Caco-2 (cell line): ENCODE data around the gene NKX1-2. TPM values are rescaled to one million over a fixed set of nuclear protein-coding genes. Genes with fewer than 3 reads are reported as not detected.

Experiments used
- Bru-seq: library from RNA; stranded (reverse); fragments of 400-500 nt; gene quantifications from one replicate; lab custom pipeline; 2021; lab: Mats Ljungman, UMichigan
- BruChase-seq, 2 experiments: library from RNA; stranded (reverse); fragments of 400-500 nt; gene quantifications; one replicate each; lab custom pipeline; 2021; lab: Mats Ljungman, UMichigan
- BruUV-seq: library from RNA; stranded (reverse); fragments of 400-500 nt; replicated peaks from 2 replicates; lab custom pipeline; 2021; lab: Mats Ljungman, UMichigan
- CTCF ChIA-PET: fragments of 300-600 bp; sonication (Branson Sonifier 250); formaldehyde crosslinking; loops from one replicate; lab custom pipeline; 2022; ENCODE audit warnings: antibody characterized with exemption; lab: Charles Lee
- POLR2A ChIA-PET: fragments of 300-600 bp; sonication (Branson Sonifier 250); formaldehyde crosslinking; loops from one replicate; lab custom pipeline; 2022; ENCODE audit warnings: antibody characterized with exemption; lab: Charles Lee
- DNase-seq, 2 experiments: peaks; one replicate each; pipeline versions ENCODE4 v3.0.0 to v3.0.0-alpha.2; 2020 to 2022
- H3K27me3 ChIP-seq: replicated peaks from 2 replicates; pipeline ENCODE4 v1.6.0; 2011; ENCODE audit warnings: low read length; ENCODE audit not compliant: control insufficient read depth, insufficient read depth
- H3K36me3 ChIP-seq: 2 replicates; pipeline ENCODE4 v1.5.1; 2011; ENCODE audit warnings: low read length; ENCODE audit not compliant: control insufficient read depth, insufficient read depth
- H3K4me1 ChIP-seq: fragments of 250-450 bp; sonication (Bioruptor Pico); 2 replicates; pipeline ENCODE4 v1.5.1; 2020; ENCODE audit warnings: mild to moderate bottlenecking
- H3K4me3 ChIP-seq: 2 replicates; pipeline ENCODE4 v1.5.1; 2011; ENCODE audit warnings: low read depth, mild to moderate bottlenecking, control low read depth, low read length
- H3K9me3 ChIP-seq: fragments of 250-450 bp; sonication (Bioruptor Pico); 2 replicates; pipeline ENCODE4 v1.5.1; 2020; ENCODE audit warnings: mild to moderate bottlenecking, moderate library complexity
- H3K27ac Mint-ChIP-seq: one replicate; pipeline ENCODE4 v1.8.0; 2022; ENCODE audit warnings: mixed read lengths; ENCODE audit not compliant: unreplicated experiment
- H3K27me3 Mint-ChIP-seq: one replicate; pipeline ENCODE4 v1.8.0; 2022; ENCODE audit warnings: mixed read lengths; ENCODE audit not compliant: insufficient read depth, unreplicated experiment
- H3K36me3 Mint-ChIP-seq: one replicate; pipeline ENCODE4 v1.8.0; 2022; ENCODE audit warnings: mild to moderate bottlenecking, mixed read lengths; ENCODE audit not compliant: insufficient read depth, unreplicated experiment
- H3K4me1 Mint-ChIP-seq: one replicate; pipeline ENCODE4 v1.8.0; 2022; ENCODE audit warnings: low read depth, mixed read lengths; ENCODE audit not compliant: unreplicated experiment
- H3K4me3 Mint-ChIP-seq: one replicate; pipeline ENCODE4 v1.8.0; 2022; ENCODE audit warnings: mild to moderate bottlenecking, moderate library complexity, mixed read lengths; ENCODE audit not compliant: unreplicated experiment
- H3K9me3 Mint-ChIP-seq: one replicate; pipeline ENCODE4 v1.8.0; 2022; ENCODE audit warnings: mixed read lengths; ENCODE audit not compliant: unreplicated experiment
- intact Hi-C: fragments of 100-400 bp; cut with micrococcal nuclease; formaldehyde crosslinking; loops from one replicate; pipeline ENCODE4 v1.10.0; 2022; ENCODE audit not compliant: unreplicated experiment
- long read RNA-seq: library from polyadenylated mRNA; stranded (forward); transcript quantifications from one replicate; pipeline ENCODE4 v2.0.0, GENCODE V29; 2022
- total RNA-seq: library from RNA; stranded (reverse); gene quantifications from 2 replicates; pipeline ENCODE4 v1.2.3, GENCODE V29; 2022
- TF ChIP-seq, protein P1 (sequence below), 2 experiments: fragments of 200-600 bp in 1 of 2; IDR thresholded peaks; 1 replicate in 1 of 2; 2 replicates in 1 of 2; pipeline versions ENCODE4 v1.5.1 to v1.8.0; 2011 to 2022; ENCODE audit warnings: antibody characterized with exemption in 1 of 2, control low read depth in 1 of 2, inconsistent platforms in 1 of 2, low read depth in 1 of 2, low read length in 1 of 2, mild to moderate bottlenecking in 1 of 2, moderate library complexity in 1 of 2; ENCODE audit not compliant: insufficient read depth in 1 of 2, severe bottlenecking in 1 of 2, unreplicated experiment in 1 of 2

NKX1-2 gene
- total RNA-seq (2.0 and 2.8 TPM in 2 replicates), Bru-seq, nascent RNA (percentile 37 among the genes with signal in this experiment), BruChase-seq, experiment 1, labeled RNA remaining after a 2-hour chase (percentile 52 among the genes with signal in this experiment), BruChase-seq, experiment 2, labeled RNA remaining after a 6-hour chase (percentile 54 among the genes with signal in this experiment)
- long read RNA-seq, partial matches to known transcripts = 0 of 2 reads
- long read RNA-seq, other reads (novel, unspliced or antisense) = 1 of 2 reads

DNA sequence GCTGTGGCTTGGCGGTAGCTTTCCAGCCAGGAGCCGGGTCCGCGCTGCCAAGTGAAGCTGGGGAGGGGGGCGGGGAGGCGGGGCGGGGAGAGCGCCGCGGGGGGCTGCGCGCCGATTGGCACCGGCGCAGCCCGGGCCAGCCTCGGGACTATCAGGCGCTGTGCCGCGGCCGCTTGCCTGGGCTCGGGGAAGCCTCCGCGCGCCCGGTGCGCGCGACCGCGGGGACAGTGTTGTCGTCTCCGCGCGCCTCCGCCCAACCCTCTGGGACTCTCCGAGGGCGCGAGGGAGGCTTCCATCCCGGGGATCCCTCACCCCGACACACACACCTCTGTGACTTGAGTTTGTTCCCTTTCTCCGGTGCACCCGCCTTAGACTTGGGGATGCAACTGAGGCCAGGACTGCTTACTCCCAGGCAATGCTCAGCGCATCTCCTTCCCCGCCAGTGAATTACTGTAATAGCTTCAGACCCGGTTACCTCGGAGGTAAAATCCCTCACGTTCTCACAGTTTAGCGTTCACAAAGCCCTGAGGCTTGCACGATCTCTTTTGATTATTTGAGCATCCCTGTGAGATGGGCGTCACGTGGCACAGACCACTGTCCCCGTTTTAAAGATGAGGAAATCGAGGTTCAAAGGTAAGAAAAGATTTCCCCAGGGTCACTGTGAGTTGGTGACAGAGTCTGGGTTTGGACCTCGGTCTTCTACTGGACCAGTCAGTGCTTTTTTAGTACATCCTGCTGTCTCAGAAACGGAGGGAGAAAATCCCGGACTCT, at the start of gene NKX1-2:
TSS of gene NKX1-2 (minus strand) at position 24 of the 771 bp plus-strand sequence. CDS start 92 bp downstream, outside the sequence.
- DNase-seq = peak in 1 of 2 experiments; percentile 36
- intact Hi-C loops = no loop called here
- Mint-ChIP-seq H3K27ac (no peak within 1 kb of the TSS), H3K27me3 (peaks cover 19% of the 10 kb centered on the region), H3K9me3 (no peaks in the 10 kb centered on the region), H3K36me3 (no peaks in the 10 kb centered on the region), H3K4me1 (no peaks in the 10 kb centered on the region), H3K4me3 (peak within 1 kb of the TSS; percentile 75)
- BruUV-seq = no TSS peak
- CTCF ChIA-PET = interaction anchor here (1.4 kb wide), 1 partner anchor 32 kb away, joined by 3 read pairs; the partner anchor contains the start of gene OAT
- TF ChIP-seq, protein P1, sequence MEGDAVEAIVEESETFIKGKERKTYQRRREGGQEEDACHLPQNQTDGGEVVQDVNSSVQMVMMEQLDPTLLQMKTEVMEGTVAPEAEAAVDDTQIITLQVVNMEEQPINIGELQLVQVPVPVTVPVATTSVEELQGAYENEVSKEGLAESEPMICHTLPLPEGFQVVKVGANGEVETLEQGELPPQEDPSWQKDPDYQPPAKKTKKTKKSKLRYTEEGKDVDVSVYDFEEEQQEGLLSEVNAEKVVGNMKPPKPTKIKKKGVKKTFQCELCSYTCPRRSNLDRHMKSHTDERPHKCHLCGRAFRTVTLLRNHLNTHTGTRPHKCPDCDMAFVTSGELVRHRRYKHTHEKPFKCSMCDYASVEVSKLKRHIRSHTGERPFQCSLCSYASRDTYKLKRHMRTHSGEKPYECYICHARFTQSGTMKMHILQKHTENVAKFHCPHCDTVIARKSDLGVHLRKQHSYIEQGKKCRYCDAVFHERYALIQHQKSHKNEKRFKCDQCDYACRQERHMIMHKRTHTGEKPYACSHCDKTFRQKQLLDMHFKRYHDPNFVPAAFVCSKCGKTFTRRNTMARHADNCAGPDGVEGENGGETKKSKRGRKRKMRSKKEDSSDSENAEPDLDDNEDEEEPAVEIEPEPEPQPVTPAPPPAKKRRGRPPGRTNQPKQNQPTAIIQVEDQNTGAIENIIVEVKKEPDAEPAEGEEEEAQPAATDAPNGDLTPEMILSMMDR (IDR thresholded peaks at IDR 0.05; ENCODE audit: insufficient read depth in 1 of 2, low read depth in 1 of 2, low read length in 1 of 2, severe bottlenecking in 1 of 2, unreplicated experiment in 1 of 2) = no peak
- H3K9me3 ChIP-seq = no peaks in the 10 kb centered on the region
- peaks cover 17% of the 10 kb centered on the region for H3K4me1 ChIP-seq
- POLR2A ChIA-PET = no interaction called here
- H3K36me3 ChIP-seq = no peaks in the 10 kb centered on the region
- peaks cover 2% of the 10 kb centered on the region for H3K27me3 ChIP-seq
- peak within 1 kb of the TSS; percentile 41 for H3K4me3 ChIP-seq

DNA sequence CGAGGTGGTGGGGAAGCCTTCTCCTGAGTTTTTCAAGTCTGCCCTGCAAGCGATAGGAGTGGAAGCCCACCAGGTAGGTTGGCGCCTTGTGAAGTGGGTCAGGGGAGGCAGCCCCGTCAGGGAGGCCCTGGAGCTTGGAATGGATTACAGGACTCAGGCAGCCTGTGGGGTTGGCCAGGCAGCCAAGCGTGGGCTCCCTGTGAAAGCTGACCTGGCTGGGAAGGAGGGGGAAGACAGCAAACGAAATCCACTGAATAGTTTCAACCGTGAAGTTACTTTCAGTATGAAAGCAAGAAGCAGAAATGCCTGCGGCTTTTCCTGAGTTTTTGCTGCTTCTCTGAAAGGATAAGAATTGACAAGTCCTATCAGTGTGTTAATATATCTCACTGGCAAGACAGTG, 48.2 kb upstream of the NKX1-2 start:
- H3K36me3 ChIP-seq = no peaks in the 10 kb centered on the region
- Mint-ChIP-seq H3K4me1 (no peaks in the 10 kb centered on the region), H3K27me3 (no peaks in the 10 kb centered on the region), H3K36me3 (no peaks in the 10 kb centered on the region), H3K27ac (no peak overlapping the region), H3K4me3 (no peak overlapping the region), H3K9me3 (no peaks in the 10 kb centered on the region)
- TF ChIP-seq, protein P1 (IDR thresholded peaks at IDR 0.05; ENCODE audit: insufficient read depth in 1 of 2, low read depth in 1 of 2, low read length in 1 of 2, severe bottlenecking in 1 of 2, unreplicated experiment in 1 of 2) = no peak
- peaks cover 3% of the 10 kb centered on the region; the same call in 1 of the 2 replicates for H3K4me1 ChIP-seq
- ChIA-PET CTCF (no interaction called here), POLR2A (no interaction called here)
- intact Hi-C loops = no loop called here
- no peaks in the 10 kb centered on the region for H3K27me3 ChIP-seq
- no peak for DNase-seq
- H3K4me3 ChIP-seq = no peak overlapping the region
- peaks cover 4% of the 10 kb centered on the region; the same call in 1 of the 2 replicates for H3K9me3 ChIP-seq
- no TSS peak for BruUV-seq

DNA sequence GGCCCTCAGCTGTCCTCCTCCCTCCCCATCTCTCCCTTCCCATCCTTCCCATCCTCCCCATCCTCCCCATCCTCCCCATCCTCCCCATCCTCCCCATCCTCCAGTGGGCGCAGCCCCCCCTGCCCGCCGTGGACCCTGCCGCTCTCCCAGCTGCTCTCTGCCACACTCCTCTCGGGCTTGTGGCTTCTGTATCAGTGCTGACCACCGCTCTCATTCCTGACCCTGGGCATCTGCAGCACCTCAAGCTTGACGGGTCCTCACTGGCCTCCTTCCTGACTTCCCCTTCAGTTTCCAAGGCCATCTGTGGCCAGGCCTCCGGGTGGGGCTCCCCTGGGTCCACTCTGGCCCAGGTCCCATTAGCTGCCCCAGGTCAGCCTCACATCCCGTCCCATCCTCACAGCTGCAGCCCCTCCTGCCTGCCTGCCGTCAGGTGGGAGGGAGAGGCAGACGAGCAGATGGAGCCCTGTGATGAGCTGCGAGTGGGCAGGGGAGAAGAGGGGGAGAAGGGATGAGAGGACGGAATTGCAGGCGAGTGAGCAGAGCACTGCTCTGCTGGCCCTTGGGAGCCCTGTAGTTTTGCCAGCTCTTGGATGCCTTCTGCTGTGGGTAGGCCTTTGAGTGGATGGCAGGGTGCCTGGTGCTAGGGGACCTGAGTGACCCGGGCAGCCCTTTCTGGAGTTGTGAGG, 47.5 kb upstream of the NKX1-2 start:
- BruUV-seq = no TSS peak
- H3K36me3 ChIP-seq = no peaks in the 10 kb centered on the region
- Mint-ChIP-seq H3K27ac (no peak overlapping the region), H3K9me3 (no peaks in the 10 kb centered on the region), H3K4me1 (no peaks in the 10 kb centered on the region), H3K36me3 (no peaks in the 10 kb centered on the region), H3K27me3 (no peaks in the 10 kb centered on the region), H3K4me3 (no peak overlapping the region)
- no peak overlapping the region for H3K4me3 ChIP-seq
- ChIA-PET CTCF (no interaction called here), POLR2A (no interaction called here)
- peaks cover 3% of the 10 kb centered on the region; the same call in 1 of the 2 replicates for H3K4me1 ChIP-seq
- peaks cover 4% of the 10 kb centered on the region; the same call in 1 of the 2 replicates for H3K9me3 ChIP-seq
- no peaks in the 10 kb centered on the region for H3K27me3 ChIP-seq
- intact Hi-C loops = no loop called here
- TF ChIP-seq, protein P1 (IDR thresholded peaks at IDR 0.05; ENCODE audit: insufficient read depth in 1 of 2, low read depth in 1 of 2, low read length in 1 of 2, severe bottlenecking in 1 of 2, unreplicated experiment in 1 of 2) = no peak
- no peak for DNase-seq
